ENCODE data around the gene CLDN4. TPM values are rescaled to one million over a fixed set of nuclear protein-coding genes. Genes with fewer than 3 reads are reported as not detected.

The CLDN4 gene
- total RNA-seq, 2 donors from 2014 or later, result 0.99 TPM; not detected in 1

GRCh38 chr7:73799282-73800141, 31.3 kb upstream of the CLDN4 start:
- no peak for TF ChIP-seq CTCF (IDR thresholded peaks at IDR 0.05)
- Histone ChIP-seq H3K27ac (no peak overlapping the region), H3K9me3 (no peaks in the 10 kb centered on the region), H3K27me3 (replicated peaks; ENCODE audit: insufficient read depth) (no peaks in the 10 kb centered on the region), H3K4me3 (no peak overlapping the region), H3K36me3 (no peaks in the 10 kb centered on the region), H3K4me1 (ENCODE audit: control insufficient read depth in 1 of 2, low read depth in 2 of 2) (no peaks in the 10 kb centered on the region)
- ATAC-seq (ENCODE audit: insufficient number of reproducible peaks, low FRiP score, low read depth) (no peak), DNase-seq (ENCODE audit: low spot score) (no peak)

GRCh38 chr7:73801577-73801976, 29.2 kb upstream of the CLDN4 start:
- no peaks in the 10 kb centered on the region for H3K9me3 ChIP-seq
- no peak for DNase-seq (ENCODE audit: low spot score)
- no peaks in the 10 kb centered on the region for H3K36me3 ChIP-seq
- H3K27ac ChIP-seq, result no peak overlapping the region
- H3K4me3 ChIP-seq, result no peak overlapping the region
- ATAC-seq (ENCODE audit: insufficient number of reproducible peaks, low FRiP score, low read depth), result no peak
- TF ChIP-seq CTCF (IDR thresholded peaks at IDR 0.05), result no peak
- no peaks in the 10 kb centered on the region for H3K27me3 ChIP-seq (replicated peaks; ENCODE audit: insufficient read depth)
- no peaks in the 10 kb centered on the region for H3K4me1 ChIP-seq (ENCODE audit: control insufficient read depth in 1 of 2, low read depth in 2 of 2)

- Histone ChIP-seq H3K27me3 (replicated peaks; ENCODE audit: insufficient read depth) (no peaks in the 10 kb centered on the region), H3K4me1 (ENCODE audit: control insufficient read depth in 1 of 2, low read depth in 2 of 2) (no peaks in the 10 kb centered on the region), H3K36me3 (no peaks in the 10 kb centered on the region), H3K9me3 (no peaks in the 10 kb centered on the region), H3K27ac (no peak overlapping the region), H3K4me3 (no peak overlapping the region)
- no peak for TF ChIP-seq CTCF (IDR thresholded peaks at IDR 0.05)
- DNase-seq (ENCODE audit: low spot score) (no peak), ATAC-seq (ENCODE audit: insufficient number of reproducible peaks, low FRiP score, low read depth) (no peak)
Observed at GRCh38 chr7:73802459-73802858, 28.3 kb upstream of the CLDN4 start.

GRCh38 chr7:73809467-73809951, 21.3 kb upstream of the CLDN4 start:
- DNase-seq (ENCODE audit: low spot score), result no peak
- H3K27me3 ChIP-seq (replicated peaks; ENCODE audit: insufficient read depth), result no peaks in the 10 kb centered on the region
- no peak for TF ChIP-seq CTCF (IDR thresholded peaks at IDR 0.05)
- no peaks in the 10 kb centered on the region for H3K9me3 ChIP-seq
- no peak overlapping the region for H3K4me3 ChIP-seq
- no peaks in the 10 kb centered on the region for H3K36me3 ChIP-seq
- no peak overlapping the region for H3K27ac ChIP-seq
- H3K4me1 ChIP-seq (ENCODE audit: control insufficient read depth in 1 of 2, low read depth in 2 of 2), result no peaks in the 10 kb centered on the region
- ATAC-seq (ENCODE audit: insufficient number of reproducible peaks, low FRiP score, low read depth), result no peak

DNA sequence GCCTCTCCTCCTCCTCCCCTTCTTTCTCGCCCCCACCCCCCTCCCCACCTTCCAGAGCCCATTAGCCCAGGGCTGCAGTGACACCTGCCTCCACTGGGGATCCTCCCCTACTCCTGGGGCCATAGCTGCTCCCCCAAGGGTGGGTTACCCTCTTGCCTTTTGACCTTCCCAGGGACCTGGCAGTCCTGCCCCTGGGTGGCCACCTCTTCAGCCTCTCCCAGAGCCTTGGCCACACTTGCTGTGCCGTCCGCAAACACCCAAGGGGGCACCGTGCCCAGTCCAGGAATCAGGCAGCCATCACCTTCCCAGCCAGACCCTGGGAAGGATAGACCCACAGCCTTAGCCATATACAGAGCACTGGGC, 19.8 kb upstream of the CLDN4 start:
- no peak for DNase-seq (ENCODE audit: low spot score)

More for the DNA sequence above, 19.8 kb upstream of the CLDN4 start:
- no peaks in the 10 kb centered on the region for H3K4me1 ChIP-seq (ENCODE audit: control insufficient read depth in 1 of 2, low read depth in 2 of 2)
- no peaks in the 10 kb centered on the region for H3K9me3 ChIP-seq
- H3K36me3 ChIP-seq, result no peaks in the 10 kb centered on the region
- TF ChIP-seq CTCF (IDR thresholded peaks at IDR 0.05), result no peak
- no peaks in the 10 kb centered on the region for H3K27me3 ChIP-seq (replicated peaks; ENCODE audit: insufficient read depth)
- H3K27ac ChIP-seq, result no peak overlapping the region
- H3K4me3 ChIP-seq, result no peak overlapping the region
- ATAC-seq (ENCODE audit: insufficient number of reproducible peaks, low FRiP score, low read depth), result no peak
